Measurements from ENCODE around the gene ARID5B.
"Not testable (repeated sequence)": the region's sequence is repeated elsewhere in the genome, so short reads cannot be mapped to it uniquely, and the experiment has no call there.

The ARID5B gene, protein sequence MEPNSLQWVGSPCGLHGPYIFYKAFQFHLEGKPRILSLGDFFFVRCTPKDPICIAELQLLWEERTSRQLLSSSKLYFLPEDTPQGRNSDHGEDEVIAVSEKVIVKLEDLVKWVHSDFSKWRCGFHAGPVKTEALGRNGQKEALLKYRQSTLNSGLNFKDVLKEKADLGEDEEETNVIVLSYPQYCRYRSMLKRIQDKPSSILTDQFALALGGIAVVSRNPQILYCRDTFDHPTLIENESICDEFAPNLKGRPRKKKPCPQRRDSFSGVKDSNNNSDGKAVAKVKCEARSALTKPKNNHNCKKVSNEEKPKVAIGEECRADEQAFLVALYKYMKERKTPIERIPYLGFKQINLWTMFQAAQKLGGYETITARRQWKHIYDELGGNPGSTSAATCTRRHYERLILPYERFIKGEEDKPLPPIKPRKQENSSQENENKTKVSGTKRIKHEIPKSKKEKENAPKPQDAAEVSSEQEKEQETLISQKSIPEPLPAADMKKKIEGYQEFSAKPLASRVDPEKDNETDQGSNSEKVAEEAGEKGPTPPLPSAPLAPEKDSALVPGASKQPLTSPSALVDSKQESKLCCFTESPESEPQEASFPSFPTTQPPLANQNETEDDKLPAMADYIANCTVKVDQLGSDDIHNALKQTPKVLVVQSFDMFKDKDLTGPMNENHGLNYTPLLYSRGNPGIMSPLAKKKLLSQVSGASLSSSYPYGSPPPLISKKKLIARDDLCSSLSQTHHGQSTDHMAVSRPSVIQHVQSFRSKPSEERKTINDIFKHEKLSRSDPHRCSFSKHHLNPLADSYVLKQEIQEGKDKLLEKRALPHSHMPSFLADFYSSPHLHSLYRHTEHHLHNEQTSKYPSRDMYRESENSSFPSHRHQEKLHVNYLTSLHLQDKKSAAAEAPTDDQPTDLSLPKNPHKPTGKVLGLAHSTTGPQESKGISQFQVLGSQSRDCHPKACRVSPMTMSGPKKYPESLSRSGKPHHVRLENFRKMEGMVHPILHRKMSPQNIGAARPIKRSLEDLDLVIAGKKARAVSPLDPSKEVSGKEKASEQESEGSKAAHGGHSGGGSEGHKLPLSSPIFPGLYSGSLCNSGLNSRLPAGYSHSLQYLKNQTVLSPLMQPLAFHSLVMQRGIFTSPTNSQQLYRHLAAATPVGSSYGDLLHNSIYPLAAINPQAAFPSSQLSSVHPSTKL

DNA sequence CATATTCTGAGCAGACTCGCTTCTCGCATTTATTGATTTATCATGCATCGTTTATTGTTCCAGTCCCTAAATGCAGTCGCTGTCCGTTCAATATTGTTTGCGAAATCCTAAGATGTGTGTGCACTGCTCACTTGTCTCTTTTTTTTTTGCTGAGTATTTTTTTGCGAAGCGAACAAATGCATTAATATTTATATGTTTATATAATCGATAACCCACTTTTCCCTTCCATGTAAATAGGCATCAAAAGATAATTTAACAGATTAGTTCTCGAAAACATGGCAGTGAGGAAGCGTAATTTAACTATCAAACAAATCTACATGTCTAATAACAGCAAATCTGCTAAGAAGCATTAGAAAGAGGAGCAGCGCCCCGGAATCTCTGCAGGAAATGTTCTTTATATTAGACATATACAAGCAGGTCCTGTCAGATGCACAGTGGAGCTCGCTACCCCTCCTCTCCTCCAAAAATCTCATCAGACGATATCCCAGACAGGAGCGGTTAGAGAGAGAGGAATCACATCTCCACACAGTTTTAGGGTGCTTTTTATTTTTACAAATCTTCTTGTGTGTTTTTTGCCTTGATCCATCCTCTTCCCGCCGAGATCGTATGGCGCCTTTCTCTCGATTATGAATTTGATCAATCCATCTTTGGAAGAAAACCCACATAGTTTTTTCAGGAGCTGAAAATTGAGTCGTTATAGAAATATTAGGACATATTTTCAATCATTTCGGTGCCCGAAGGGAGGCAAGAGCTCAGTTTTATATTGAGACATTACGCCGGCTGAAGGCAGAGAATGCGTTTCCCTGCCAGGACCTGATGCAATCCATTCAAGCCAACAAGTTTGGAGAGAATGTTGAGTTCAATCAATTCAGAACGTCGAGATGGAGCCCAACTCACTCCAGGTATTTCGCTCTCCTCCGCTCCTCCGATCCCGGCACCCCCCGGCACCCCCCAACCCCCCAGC lies at the start of gene ARID5B:
Gene ARID5B, plus strand, starts transcription at position 871 of the 964 bp plus-strand sequence. Its CDS starts 11 bp downstream, at position 882.
- DNase-seq: peak; percentile 52

DNA sequence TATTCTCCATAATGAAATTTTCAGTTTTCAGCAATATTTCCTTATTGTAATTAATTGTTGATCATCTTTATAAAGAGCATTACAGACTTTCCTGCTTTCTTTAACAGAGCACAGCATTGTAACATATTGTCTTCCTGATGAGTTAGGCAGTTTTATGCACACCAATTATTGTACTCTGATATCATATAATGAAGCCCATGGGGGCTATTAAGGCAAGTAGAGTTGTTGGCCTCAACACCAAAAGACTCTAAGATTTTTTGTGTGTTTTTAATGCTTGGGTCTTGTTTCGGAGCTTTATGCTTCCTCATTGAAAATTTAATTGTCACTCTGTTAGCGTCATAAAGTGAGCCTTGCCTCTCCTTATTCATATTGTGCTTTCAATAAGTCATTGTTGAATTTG lies 49.2 kb upstream of the ARID5B start:
- DNase-seq: no peak

DNA sequence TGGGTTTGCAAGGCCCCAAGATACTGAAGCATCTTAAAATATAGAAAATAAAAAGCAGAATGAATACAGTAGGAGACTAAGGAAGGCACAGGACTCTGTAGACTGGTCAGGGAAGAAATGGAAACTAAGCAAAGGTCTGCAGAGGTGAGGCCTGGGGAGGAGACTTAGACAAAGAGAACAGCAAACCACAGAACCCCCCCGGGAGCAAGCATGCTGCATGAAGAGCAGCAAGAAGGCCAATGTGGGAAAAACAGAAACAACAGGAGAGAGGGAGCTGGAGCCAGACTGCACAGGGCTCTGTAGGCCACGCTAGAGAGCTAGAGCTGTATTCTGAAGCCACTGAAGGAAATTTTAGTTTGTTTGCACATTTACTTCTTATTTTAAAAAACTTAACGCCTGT lies 45.7 kb upstream of the ARID5B start:
- no peak for DNase-seq

DNA sequence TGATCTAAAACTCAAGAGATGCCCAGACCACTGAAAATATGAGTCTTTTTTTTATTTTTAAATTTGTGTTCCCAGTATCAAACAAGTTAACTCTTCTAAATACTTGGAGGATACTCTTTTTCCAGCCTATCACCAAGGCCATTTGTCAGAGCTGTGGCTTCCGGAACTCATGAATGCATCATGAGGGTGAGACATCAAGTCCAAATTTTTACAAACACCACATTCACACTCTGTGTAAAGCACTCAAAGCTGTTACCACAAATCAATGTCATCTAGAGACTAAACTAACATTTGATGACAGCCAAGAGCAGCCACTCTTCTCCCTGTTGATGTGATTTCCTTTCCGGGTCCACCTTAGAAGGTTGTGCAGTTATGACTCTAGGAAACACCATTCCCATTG lies 43.8 kb upstream of the ARID5B start:
- DNase-seq: no peak

DNA sequence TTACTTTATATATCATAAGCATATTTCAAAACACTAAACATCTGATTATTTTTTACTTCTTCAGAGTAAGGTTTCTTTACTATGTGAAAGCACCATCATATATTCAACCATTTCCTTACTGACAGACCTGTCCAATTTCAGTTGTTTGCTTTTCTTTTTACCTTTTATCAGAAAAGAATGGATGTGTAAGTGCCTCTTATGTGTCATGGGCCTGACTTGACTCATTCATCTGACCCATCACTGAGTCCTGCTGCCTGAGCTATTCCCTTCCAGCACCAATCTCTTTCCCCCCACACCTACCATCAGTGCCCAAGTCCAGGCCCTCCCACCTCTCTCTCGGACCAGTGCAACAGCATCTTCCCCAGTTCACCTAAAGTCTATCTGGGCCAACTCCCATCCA lies 41.7 kb upstream of the ARID5B start:
- DNase-seq: no peak

DNA sequence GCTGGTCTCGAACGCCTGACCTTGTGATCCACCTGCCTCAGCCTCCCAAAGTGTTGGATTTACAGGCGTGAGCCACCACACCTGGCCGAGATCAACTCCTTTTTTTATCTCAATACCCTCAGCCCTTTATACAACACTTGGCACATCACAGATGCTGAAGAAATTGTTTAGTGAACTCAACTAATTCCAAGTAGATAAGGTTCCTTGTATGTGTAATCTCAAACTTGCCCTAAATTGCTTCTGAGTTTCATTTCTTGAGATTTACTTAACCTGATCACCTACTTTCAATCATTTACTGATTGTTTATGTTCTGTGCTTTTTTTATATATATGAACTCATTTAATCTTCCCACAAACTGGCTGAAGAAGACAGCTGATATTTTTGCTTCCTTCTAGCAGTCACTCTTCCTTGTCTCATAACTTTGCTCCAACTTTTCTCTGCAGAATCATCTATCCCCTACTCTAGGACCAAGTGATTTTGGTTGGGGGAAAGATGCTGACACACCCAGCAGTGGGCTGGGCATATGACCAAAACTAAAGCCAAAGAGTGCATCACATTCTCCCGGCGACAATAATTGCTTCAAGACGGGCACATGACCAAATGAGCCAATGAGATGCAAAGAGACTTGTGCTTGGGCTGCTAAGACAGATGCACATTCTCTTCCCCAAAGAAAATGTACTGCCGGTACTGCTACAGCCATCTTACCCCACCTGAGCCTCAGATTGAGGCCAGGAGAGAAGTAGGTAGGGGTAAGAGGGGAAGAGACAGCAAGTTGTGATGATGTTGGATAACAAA lies 40.3 kb upstream of the ARID5B start:
- DNase-seq: no peak

DNA sequence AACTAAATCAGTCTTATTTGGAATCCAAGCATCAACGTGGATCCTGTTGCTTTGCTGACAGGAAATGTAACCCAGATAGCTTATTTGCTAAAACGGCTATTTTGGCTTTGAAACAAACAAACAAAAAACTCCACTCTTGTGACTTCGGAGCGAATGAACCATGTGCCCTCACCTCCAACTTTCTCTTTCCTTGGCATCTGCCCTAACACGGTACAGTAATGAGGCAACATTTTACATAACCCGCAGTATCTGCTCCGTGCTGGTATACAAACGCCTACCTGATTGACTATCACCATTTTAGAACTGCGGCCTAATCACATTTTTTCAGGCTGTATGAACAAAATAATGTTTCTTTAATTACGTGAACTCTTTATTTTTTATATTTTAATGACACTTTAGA lies 37.5 kb upstream of the ARID5B start:
- no peak for DNase-seq

DNA sequence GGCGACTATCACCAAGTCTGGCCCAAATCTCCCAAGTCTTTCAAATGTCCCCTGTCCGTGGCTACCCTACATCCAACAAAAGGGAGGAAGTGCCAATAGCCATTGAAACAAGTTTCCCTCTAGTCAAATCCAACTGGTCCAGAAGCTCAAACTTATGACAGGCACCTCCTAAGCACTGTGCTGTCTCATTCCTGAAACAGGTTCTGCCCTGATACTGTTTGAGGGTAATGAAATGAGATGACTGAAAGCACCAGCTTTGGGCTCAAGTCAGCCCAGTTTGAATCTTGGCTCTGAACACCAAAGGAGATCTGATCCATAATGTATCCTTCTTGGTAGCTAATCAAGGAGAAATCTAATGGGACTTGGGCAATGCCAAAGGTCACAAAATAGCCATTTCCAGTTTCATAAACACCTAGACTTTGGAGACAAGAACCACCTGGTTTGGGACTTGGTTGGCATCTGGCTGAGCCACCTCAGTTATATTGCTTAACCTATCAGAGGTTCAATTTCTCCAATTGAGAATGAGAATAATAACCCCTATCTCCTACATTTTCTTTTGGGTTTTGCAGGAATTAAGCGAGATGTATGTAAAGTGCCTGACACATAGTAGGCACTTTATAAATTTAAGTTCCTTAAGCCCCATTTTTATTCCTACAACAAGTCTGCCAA lies 34.7 kb upstream of the ARID5B start:
- DNase-seq: no peak

DNA sequence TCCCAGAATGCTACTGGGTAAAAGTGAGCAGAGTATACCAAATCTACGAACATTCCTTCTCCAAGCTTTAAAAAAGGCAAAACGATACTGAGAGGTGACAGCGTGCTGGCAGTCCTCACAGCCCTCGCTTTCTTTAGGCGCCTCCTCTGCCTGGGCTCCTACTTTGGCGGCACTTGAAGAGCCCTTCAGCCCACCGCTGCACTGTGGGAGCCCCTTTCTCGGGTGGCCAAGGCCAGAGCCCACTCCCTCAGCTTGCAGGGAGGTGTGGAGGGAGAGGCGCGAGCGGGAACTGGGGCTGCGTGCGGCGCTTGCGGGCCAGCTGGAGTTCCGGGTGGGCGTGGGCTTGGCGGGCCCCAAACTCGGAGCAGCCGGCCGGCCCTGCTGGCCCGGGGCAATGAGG lies 34.1 kb upstream of the ARID5B start:
- DNase-seq: not testable (repeated sequence)

DNA sequence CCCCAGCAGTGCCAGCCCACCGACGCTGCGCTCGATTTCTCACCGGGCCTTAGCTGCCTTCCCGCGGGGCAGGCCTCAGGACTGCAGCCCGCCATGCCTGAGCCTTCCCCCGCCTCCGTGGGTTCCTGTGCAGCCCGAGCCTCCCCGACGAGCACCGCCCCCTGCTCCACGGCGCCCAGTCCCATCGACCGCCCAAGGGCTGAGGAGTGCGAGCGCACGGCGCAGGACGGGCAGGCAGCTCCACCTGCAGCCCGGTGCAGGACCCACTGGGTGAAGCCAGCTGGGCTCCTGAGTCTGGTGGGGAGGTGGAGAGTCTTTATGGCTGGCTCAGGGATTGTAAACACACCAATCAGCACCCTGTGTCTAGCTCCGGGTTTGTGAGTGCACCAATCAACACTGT lies 33.7 kb upstream of the ARID5B start:
- peak; percentile 76 for DNase-seq

DNA sequence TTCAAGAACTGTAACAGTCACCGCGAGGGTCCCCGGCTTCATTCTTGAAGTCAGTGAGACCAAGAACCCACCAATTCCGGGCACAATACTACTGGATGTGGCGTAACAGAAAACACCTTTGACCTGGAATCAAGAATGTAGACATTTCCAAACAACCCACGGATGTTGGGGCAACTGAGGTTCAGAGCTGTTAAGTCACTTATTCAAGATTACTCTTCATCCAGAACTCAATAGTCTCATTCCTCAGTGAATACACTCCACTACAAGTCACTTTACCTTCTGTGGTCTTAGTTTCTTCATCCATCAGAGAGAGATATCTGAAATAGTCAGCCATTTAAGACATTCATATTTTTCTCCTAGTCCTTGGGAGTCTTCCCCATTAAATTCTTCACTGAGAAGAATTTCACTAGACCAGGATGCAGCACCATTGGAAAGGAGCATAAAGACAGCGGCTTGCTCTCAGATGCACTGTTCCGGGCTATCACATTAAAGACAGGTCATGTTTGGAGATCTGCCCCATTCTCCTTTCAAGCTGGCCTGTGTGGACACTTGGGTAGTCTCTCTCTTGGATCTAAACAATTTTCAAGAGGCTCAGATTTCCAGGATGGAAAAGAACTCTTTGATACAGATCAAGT lies 32.3 kb upstream of the ARID5B start:
- DNase-seq: no peak

DNA sequence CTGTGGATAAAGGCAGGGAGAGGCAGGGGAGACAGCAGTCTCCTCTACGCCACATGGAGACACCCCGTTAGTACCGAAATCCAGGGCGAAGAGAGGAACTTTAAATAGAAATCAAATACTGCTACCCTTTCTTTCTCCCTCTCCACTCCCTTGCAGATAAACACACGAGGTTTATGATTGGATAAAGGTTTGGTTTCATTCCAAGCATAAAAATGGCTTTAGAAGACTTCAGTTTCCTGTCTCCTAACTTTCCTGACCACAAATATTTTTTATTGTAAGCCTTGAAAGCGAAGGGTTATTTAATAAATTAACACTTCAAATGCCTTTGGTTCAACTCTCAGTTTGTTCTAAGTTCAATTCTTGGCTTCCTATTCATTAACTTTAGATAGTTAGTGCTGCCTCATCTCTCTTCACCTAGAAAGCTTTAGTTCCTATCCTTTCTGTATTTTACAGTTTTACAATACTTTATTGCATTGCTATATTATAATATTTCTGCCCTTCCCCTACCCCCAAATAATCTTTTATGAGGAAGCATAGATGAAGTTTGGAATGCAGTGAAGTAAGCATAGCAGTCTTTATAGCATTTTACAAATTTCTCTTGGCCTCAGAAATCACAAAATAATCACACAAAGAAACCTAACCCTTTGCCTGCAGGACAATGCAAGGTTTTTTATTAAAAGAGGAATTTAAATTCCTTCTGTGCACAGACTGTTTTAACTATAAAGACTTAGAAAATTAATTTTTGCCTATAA lies 31.5 kb upstream of the ARID5B start:
- DNase-seq: no peak

DNA sequence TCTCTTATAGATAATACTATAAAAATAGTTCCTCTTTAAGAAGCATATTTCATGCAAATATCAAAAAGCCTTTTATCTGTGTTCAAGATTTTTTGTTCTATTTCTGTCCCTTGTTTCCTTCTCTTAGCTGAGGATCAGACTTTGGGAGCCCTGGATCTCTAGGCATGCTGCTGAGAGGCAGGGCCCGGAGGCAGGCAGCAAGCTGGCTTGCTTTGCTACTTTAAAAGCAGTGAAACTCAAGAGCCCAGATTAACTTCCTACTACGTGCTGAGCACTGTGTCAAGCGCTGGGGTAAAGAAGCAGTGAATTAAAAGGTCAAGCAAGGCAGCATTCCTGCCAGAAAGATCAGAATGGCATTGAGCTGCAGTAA lies 31.0 kb upstream of the ARID5B start:
- DNase-seq: no peak

DNA sequence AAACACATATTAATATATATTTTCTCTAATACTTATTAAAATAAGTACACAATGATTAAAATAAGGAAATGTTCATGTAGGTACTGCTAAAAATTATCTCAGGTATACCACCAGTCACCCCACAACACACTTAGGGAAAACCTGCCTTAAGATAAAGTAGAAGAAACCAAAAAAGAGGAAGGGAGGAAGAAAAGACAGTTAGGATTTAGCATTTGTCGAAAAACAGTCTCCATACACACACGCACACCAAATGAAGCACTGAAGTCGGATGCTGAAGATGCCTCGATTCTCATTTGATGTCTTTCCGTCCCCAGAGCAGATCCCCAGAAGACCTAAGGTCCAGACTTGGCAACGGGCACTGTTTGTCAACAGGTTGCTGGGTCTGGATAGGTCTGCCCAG lies 30.0 kb upstream of the ARID5B start:
- no peak for DNase-seq

DNA sequence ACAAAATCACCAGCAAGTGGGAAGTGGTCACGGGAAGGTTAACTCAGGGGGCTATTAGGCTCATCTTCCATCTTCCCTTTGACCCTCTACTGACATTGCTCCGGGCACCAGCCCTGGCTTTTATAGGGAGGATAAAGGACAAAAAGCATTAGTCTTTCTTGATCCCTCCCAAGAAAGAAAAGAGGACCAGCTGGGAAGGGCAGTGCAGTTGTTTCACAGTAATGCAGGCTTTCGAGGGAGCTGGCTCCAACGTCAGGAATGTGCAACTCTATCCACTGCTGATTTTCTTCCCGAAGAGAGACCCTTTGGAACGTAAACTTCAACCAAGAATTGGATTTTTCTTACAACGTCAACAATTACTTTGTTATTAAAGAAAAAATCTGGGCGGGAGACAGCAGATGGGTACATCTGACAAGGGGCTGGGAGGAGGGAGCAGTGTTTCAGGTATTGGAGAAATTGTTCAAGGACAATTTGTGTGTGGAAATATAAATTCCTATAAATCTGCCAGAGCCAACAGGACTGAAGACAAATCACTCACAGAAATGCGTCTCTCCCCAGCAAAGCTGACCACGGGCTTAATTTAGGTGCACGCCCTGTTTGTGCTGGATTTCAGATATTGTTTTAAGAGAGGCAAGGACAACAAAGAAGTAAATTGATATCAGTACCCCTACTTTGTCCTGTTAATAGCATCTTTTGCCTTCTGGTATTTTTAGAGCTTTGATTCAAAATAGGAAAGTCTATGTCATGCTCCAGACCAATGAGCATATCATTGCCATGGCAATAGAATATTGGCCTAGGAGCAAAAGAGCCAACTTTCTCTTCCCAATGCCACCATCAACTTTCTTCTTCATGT lies 23.4 kb upstream of the ARID5B start:
- DNase-seq: no peak

DNA sequence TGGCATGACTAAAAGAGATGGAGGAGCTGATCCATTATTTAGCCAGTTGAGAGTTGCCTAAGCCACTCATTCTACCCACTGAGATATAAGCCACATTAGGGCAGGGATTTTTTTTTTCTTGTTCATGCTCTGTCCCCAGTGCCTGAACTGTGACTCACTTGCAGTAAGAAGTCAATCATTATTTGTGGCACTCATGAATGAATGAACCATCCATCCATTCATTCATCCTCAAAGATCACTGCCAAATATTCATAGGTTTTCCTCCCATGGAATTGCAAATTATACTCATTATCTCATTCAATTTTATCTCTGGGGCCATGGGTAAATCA lies 22.8 kb upstream of the ARID5B start:
- DNase-seq: no peak

DNA sequence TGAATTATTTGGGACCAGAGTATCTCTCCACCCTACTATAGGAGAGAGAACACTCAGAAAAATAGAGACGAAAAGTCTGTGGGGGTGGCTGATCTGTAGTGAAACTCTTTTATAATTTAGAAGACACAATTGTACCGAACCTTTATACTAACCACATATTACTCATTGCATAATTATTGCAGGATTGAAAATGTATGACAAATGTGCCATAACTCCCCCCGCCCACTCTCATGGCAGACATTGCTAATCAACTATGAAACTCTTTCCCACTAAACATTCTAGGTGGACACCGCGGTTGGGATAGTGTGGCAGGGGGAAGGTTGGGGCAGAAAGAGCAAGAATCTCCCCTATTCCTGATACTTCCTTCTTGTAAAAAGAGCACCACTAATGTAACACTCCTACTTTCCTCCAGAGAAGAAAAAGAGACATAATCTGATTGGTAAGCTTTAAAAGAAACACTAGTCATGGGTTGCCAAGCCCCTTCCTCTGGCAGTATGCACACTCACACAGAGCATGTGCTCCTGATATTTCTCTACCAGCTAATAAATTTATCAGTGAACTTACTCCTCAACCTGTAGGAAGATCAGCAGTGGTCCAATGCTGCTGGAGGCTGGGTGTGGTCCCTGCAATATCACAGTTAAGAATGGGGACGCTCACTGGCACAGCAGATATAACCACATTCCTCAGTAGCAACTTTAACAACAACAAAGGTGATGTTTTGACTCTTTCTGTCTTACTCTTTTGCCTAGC lies 18.7 kb upstream of the ARID5B start:
- DNase-seq: no peak

All from CD4-positive, alpha-beta T cell treated with Interleukin-15 for 1 hour (primary cell).